HEK293 (cell line): ENCODE data around the gene CFAP97.

Experiments
- ZNF146 ChIP-seq: fragments of 450-650 bp; formaldehyde crosslinking; IDR thresholded peaks from 2 replicates; pipeline ENCODE4 v1.5.1; 2016; ENCODE audit warnings: missing biosample characterization, missing genetic modification characterization
- TF ChIP-seq, protein P1 (sequence below): fragments of 450-650 bp; formaldehyde crosslinking; IDR thresholded peaks from 2 replicates; pipeline ENCODE4 v1.5.1; 2016; ENCODE audit warnings: missing biosample characterization, missing genetic modification characterization
- TF ChIP-seq, protein P2 (sequence below): sonication (generic); formaldehyde crosslinking; IDR thresholded peaks from 2 replicates; pipeline ENCODE4 v1.8.1; 2022; ENCODE audit warnings: mild to moderate bottlenecking, moderate library complexity, missing genetic modification reagents

DNA sequence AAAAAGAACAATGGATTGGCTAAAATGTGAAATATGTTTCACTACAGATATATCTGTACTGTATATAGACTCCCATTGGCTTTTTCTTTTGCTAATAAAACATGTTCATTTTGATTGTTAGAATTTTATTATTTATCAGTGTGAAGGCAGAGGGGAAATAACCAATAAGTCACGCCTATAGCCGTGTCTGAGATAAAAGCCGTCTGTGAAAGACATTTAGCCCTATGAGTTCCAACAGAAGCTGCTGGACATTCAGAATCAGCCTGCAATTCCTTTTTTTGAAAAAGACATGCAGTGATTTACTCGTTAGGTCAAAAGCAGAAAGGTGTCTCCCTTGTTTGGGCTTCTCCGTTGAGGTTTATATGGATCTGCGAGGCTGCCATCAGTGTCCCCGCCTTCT lies 84.9 kb downstream of the CFAP97 start:
- TF ChIP-seq, protein P1, sequence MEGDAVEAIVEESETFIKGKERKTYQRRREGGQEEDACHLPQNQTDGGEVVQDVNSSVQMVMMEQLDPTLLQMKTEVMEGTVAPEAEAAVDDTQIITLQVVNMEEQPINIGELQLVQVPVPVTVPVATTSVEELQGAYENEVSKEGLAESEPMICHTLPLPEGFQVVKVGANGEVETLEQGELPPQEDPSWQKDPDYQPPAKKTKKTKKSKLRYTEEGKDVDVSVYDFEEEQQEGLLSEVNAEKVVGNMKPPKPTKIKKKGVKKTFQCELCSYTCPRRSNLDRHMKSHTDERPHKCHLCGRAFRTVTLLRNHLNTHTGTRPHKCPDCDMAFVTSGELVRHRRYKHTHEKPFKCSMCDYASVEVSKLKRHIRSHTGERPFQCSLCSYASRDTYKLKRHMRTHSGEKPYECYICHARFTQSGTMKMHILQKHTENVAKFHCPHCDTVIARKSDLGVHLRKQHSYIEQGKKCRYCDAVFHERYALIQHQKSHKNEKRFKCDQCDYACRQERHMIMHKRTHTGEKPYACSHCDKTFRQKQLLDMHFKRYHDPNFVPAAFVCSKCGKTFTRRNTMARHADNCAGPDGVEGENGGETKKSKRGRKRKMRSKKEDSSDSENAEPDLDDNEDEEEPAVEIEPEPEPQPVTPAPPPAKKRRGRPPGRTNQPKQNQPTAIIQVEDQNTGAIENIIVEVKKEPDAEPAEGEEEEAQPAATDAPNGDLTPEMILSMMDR (tag by site-specific recombination) = no peak
- TF ChIP-seq, protein P2, sequence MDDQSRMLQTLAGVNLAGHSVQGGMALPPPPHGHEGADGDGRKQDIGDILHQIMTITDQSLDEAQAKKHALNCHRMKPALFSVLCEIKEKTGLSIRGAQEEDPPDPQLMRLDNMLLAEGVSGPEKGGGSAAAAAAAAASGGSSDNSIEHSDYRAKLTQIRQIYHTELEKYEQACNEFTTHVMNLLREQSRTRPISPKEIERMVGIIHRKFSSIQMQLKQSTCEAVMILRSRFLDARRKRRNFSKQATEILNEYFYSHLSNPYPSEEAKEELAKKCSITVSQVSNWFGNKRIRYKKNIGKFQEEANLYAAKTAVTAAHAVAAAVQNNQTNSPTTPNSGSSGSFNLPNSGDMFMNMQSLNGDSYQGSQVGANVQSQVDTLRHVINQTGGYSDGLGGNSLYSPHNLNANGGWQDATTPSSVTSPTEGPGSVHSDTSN (CRISPR knock-in tag) = no peak
- no peak for TF ChIP-seq ZNF146
